HepG2 (cell line): ENCODE results near the gene PMAIP1. TPM values are rescaled to one million over a fixed set of nuclear protein-coding genes. Genes with fewer than 3 reads are reported as not detected.

Experiments
- ETV6 ChIP-seq: sonication (generic); formaldehyde crosslinking; conservative IDR thresholded peaks from 2 replicates; pipeline ENCODE4 v1.4.0; 2020; ENCODE audit warnings: missing genetic modification reagents
- FOXK1 ChIP-seq: sonication (generic); formaldehyde crosslinking; IDR thresholded peaks from 2 replicates; pipeline ENCODE4 v1.4.0; 2020; ENCODE audit warnings: low read depth, missing genetic modification reagents, borderline replicate concordance
- HNF4A ChIP-seq: sonication (generic); formaldehyde crosslinking; IDR thresholded peaks from 2 replicates; pipeline ENCODE4 v1.4.0; 2020; ENCODE audit warnings: missing genetic modification reagents
- HOXA7 ChIP-seq: sonication (generic); formaldehyde crosslinking; IDR thresholded peaks from 2 replicates; pipeline ENCODE4 v1.8.1; 2022; ENCODE audit warnings: mild to moderate bottlenecking, missing genetic modification reagents, moderate library complexity
- MEIS2 ChIP-seq: sonication (generic); formaldehyde crosslinking; IDR thresholded peaks from 2 replicates; pipeline ENCODE4 v1.9.0; 2021; ENCODE audit warnings: mild to moderate bottlenecking, missing genetic modification reagents
- PAX8 ChIP-seq: sonication (generic); formaldehyde crosslinking; IDR thresholded peaks from 2 replicates; pipeline ENCODE4 v1.8.0; 2022; ENCODE audit warnings: mild to moderate bottlenecking, missing genetic modification reagents, borderline replicate concordance
- THAP11 ChIP-seq: IDR thresholded peaks from 2 replicates; pipeline ENCODE4 v1.6.1; 2016; ENCODE audit warnings: missing biosample characterization, missing genetic modification reagents
- ZNF354B ChIP-seq: sonication (generic); formaldehyde crosslinking; IDR thresholded peaks from 2 replicates; pipeline ENCODE4 v1.8.0; 2022; ENCODE audit warnings: mild to moderate bottlenecking, missing genetic modification reagents
- ZNF383 ChIP-seq: sonication (generic); formaldehyde crosslinking; IDR thresholded peaks from 2 replicates; pipeline ENCODE4 v1.4.0; 2020; ENCODE audit warnings: missing genetic modification reagents, mild to moderate bottlenecking, borderline replicate concordance
- ZNF747 ChIP-seq: sonication (generic); formaldehyde crosslinking; IDR thresholded peaks from 2 replicates; pipeline ENCODE4 v1.8.1; 2023; ENCODE audit warnings: missing genetic modification reagents, mild to moderate bottlenecking, borderline replicate concordance
- polyA plus RNA-seq, 8 experiments: library from polyadenylated mRNA; depleted of rRNA in 3 of 8; stranded (reverse) in 7 of 8; unstranded in 1 of 8; fragments of >200 nt; fragmentation: Illumina TruSeq in 4 of 8; extraction: Trizol in 4 of 8; gene quantifications; 2 replicates each; pipeline versions ENCODE4 v1.2.1 to v1.2.3, GENCODE V29; 2011 to 2016; ENCODE audit warnings: low read depth in 4 of 8, missing spikeins in 1 of 8, mixed read lengths in 1 of 8; ENCODE audit not compliant: insufficient read depth in 1 of 8
- total RNA-seq, 5 experiments: library from RNA; depleted of rRNA; stranded (reverse); fragments of >200 nt; fragmentation: Illumina TruSeq; extraction: Trizol; gene quantifications; 2 replicates each; pipeline ENCODE4 v1.2.3, GENCODE V29; 2016; ENCODE audit warnings: low read depth in 1 of 5
- TF ChIP-seq, protein P1 (sequence below): sonication (generic); formaldehyde crosslinking; IDR thresholded peaks from 2 replicates; pipeline ENCODE4 v1.4.0; 2020; ENCODE audit warnings: mild to moderate bottlenecking, missing genetic modification reagents
- TF ChIP-seq, protein P2 (sequence below): sonication (generic); formaldehyde crosslinking; IDR thresholded peaks from 2 replicates; pipeline ENCODE4 v1.4.0; 2020; ENCODE audit warnings: missing genetic modification reagents
- TF ChIP-seq, protein P3 (sequence below): fragments of 450-650 bp; IDR thresholded peaks from 2 replicates; pipeline ENCODE4 v1.6.1; 2017; ENCODE audit warnings: mild to moderate bottlenecking
- TF ChIP-seq, protein P4 (sequence below): sonication (generic); formaldehyde crosslinking; IDR thresholded peaks from 2 replicates; pipeline ENCODE4 v1.5.0; 2020; ENCODE audit warnings: missing genetic modification reagents
- TF ChIP-seq, protein P5 (sequence below): sonication (generic); formaldehyde crosslinking; IDR thresholded peaks from 2 replicates; pipeline ENCODE4 v1.4.0; 2020; ENCODE audit warnings: mild to moderate bottlenecking, missing genetic modification reagents
- TF ChIP-seq, protein P6 (sequence below): sonication (generic); formaldehyde crosslinking; IDR thresholded peaks from 2 replicates; pipeline ENCODE4 v1.4.0; 2020; ENCODE audit warnings: low read depth, mild to moderate bottlenecking, missing genetic modification reagents

Gene PMAIP1
- total and polyA plus RNA-seq, 2 of the 13 experiments (the other 11 are each of a cell fraction or from before 2014, with no cell fraction given), result 1.5 to 1.7 TPM

DNA sequence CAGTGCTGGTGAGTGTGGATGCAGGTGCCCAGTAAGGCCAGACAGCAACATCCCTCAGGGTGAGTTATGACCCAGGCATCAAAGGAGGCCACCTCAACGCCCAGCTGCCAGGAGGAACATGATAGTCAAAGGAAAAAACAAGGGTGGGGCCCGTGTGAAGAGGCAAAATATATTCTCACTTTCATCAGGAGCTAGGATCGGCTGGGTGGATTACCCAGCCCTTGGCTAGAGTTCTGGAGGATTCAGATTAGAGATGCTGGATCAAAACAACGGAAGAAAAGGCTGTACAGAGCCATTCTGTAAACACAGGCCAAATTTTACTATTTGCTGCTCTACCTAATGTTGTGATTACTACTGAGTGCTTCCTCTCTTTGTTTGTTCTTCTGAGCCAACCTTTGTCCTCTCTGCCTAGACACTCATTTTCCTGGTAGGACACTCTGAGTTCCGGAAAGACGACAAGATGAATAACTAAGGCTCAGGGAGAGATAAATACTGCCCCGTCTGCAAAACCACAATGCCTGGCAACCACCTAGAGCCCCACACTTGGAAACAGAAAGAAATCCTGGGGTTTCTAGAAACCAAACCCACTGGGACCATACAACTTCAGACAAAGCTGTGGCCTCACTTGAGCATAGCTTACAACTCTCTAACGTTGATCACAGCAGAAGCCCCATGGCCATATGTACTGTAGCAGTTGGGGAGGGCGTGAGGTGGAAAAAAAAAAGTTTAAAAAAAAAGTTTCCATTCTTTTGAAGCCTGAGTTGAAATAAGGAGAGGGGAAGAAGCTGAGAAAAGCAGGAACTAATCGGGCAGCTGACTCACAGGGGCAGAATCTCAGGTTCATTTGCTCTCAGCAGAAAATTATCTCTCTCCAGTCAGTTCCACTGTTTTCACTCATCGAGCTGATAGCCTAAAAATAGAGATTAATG lies 17.8 kb upstream of the PMAIP1 start (continued):
- TF ChIP-seq, protein P1, sequence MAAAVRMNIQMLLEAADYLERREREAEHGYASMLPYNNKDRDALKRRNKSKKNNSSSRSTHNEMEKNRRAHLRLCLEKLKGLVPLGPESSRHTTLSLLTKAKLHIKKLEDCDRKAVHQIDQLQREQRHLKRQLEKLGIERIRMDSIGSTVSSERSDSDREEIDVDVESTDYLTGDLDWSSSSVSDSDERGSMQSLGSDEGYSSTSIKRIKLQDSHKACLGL (CRISPR knock-in tag), result no peak
- TF ChIP-seq THAP11, result no peak
- no peak for TF ChIP-seq ZNF383 (CRISPR knock-in tag)
- TF ChIP-seq ETV6, result no peak
- no peak for TF ChIP-seq ZNF747 (CRISPR knock-in tag)
- no peak for TF ChIP-seq PAX8 (CRISPR knock-in tag)
- TF ChIP-seq FOXK1 (CRISPR knock-in tag), result no peak
- TF ChIP-seq, protein P2, sequence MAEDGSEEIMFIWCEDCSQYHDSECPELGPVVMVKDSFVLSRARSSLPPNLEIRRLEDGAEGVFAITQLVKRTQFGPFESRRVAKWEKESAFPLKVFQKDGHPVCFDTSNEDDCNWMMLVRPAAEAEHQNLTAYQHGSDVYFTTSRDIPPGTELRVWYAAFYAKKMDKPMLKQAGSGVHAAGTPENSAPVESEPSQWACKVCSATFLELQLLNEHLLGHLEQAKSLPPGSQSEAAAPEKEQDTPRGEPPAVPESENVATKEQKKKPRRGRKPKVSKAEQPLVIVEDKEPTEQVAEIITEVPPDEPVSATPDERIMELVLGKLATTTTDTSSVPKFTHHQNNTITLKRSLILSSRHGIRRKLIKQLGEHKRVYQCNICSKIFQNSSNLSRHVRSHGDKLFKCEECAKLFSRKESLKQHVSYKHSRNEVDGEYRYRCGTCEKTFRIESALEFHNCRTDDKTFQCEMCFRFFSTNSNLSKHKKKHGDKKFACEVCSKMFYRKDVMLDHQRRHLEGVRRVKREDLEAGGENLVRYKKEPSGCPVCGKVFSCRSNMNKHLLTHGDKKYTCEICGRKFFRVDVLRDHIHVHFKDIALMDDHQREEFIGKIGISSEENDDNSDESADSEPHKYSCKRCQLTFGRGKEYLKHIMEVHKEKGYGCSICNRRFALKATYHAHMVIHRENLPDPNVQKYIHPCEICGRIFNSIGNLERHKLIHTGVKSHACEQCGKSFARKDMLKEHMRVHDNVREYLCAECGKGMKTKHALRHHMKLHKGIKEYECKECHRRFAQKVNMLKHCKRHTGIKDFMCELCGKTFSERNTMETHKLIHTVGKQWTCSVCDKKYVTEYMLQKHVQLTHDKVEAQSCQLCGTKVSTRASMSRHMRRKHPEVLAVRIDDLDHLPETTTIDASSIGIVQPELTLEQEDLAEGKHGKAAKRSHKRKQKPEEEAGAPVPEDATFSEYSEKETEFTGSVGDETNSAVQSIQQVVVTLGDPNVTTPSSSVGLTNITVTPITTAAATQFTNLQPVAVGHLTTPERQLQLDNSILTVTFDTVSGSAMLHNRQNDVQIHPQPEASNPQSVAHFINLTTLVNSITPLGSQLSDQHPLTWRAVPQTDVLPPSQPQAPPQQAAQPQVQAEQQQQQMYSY, result no peak
- TF ChIP-seq, protein P3, sequence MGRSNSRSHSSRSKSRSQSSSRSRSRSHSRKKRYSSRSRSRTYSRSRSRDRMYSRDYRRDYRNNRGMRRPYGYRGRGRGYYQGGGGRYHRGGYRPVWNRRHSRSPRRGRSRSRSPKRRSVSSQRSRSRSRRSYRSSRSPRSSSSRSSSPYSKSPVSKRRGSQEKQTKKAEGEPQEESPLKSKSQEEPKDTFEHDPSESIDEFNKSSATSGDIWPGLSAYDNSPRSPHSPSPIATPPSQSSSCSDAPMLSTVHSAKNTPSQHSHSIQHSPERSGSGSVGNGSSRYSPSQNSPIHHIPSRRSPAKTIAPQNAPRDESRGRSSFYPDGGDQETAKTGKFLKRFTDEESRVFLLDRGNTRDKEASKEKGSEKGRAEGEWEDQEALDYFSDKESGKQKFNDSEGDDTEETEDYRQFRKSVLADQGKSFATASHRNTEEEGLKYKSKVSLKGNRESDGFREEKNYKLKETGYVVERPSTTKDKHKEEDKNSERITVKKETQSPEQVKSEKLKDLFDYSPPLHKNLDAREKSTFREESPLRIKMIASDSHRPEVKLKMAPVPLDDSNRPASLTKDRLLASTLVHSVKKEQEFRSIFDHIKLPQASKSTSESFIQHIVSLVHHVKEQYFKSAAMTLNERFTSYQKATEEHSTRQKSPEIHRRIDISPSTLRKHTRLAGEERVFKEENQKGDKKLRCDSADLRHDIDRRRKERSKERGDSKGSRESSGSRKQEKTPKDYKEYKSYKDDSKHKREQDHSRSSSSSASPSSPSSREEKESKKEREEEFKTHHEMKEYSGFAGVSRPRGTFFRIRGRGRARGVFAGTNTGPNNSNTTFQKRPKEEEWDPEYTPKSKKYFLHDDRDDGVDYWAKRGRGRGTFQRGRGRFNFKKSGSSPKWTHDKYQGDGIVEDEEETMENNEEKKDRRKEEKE, result no peak
- TF ChIP-seq, protein P4, sequence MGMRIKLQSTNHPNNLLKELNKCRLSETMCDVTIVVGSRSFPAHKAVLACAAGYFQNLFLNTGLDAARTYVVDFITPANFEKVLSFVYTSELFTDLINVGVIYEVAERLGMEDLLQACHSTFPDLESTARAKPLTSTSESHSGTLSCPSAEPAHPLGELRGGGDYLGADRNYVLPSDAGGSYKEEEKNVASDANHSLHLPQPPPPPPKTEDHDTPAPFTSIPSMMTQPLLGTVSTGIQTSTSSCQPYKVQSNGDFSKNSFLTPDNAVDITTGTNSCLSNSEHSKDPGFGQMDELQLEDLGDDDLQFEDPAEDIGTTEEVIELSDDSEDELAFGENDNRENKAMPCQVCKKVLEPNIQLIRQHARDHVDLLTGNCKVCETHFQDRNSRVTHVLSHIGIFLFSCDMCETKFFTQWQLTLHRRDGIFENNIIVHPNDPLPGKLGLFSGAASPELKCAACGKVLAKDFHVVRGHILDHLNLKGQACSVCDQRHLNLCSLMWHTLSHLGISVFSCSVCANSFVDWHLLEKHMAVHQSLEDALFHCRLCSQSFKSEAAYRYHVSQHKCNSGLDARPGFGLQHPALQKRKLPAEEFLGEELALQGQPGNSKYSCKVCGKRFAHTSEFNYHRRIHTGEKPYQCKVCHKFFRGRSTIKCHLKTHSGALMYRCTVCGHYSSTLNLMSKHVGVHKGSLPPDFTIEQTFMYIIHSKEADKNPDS (CRISPR knock-in tag), result no peak
- TF ChIP-seq, protein P5, sequence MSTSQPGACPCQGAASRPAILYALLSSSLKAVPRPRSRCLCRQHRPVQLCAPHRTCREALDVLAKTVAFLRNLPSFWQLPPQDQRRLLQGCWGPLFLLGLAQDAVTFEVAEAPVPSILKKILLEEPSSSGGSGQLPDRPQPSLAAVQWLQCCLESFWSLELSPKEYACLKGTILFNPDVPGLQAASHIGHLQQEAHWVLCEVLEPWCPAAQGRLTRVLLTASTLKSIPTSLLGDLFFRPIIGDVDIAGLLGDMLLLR (CRISPR knock-in tag), result no peak
- no peak for TF ChIP-seq HOXA7 (CRISPR knock-in tag)
- TF ChIP-seq HNF4A (CRISPR knock-in tag), result peak; percentile 64
- TF ChIP-seq, protein P6, sequence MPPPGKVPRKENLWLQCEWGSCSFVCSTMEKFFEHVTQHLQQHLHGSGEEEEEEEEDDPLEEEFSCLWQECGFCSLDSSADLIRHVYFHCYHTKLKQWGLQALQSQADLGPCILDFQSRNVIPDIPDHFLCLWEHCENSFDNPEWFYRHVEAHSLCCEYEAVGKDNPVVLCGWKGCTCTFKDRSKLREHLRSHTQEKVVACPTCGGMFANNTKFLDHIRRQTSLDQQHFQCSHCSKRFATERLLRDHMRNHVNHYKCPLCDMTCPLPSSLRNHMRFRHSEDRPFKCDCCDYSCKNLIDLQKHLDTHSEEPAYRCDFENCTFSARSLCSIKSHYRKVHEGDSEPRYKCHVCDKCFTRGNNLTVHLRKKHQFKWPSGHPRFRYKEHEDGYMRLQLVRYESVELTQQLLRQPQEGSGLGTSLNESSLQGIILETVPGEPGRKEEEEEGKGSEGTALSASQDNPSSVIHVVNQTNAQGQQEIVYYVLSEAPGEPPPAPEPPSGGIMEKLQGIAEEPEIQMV (CRISPR knock-in tag), result no peak
- no peak for TF ChIP-seq MEIS2 (CRISPR knock-in tag)
- TF ChIP-seq ZNF354B (CRISPR knock-in tag), result no peak
